ENCODE data around the gene MSH5.
"Not testable (repeated sequence)": the region's sequence is repeated elsewhere in the genome, so short reads cannot be mapped to it uniquely, and the experiment has no call there.

The MSH5 gene

DNA sequence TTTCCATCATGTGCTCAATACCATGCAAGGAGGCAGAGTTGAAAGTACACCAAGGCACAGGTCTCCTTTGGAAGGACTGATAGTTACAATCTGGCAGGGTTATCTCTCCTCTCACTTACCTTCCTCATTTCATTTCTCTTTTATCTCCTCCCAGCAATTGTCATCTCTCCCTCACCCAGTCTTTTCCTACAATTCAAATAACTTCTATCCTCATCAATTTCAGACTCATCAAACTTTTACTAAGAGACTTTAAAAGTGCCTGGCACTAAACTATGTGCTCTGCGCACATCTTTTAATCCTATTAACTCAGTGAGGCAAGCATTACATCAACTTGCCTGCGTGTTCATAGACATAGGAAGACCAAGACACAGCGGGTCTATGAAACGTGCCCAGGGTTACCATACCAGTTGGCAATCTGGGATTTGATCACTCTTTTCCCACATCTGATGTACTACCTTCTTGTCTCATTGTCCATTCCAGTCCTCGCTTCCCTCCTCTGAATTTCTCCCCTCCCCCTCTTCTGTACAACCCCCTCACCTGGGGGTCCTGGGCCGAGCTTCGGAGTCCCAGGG, 54.6 kb downstream of the MSH5 start:
- peak overlapping the region; percentile 69 for H3K4me3 ChIP-seq (ENCODE audit: low read depth, low read length)
- in situ Hi-C loops (cut with HindIII; ENCODE audit: low sequenced_read_pairs): no loop called here
- DNase-seq (ENCODE audit: low read depth, low spot score): no peak
- TF ChIP-seq, protein P1, sequence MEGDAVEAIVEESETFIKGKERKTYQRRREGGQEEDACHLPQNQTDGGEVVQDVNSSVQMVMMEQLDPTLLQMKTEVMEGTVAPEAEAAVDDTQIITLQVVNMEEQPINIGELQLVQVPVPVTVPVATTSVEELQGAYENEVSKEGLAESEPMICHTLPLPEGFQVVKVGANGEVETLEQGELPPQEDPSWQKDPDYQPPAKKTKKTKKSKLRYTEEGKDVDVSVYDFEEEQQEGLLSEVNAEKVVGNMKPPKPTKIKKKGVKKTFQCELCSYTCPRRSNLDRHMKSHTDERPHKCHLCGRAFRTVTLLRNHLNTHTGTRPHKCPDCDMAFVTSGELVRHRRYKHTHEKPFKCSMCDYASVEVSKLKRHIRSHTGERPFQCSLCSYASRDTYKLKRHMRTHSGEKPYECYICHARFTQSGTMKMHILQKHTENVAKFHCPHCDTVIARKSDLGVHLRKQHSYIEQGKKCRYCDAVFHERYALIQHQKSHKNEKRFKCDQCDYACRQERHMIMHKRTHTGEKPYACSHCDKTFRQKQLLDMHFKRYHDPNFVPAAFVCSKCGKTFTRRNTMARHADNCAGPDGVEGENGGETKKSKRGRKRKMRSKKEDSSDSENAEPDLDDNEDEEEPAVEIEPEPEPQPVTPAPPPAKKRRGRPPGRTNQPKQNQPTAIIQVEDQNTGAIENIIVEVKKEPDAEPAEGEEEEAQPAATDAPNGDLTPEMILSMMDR (IDR thresholded peaks at IDR 0.05; ENCODE audit: low read depth, low read length): no peak

DNA sequence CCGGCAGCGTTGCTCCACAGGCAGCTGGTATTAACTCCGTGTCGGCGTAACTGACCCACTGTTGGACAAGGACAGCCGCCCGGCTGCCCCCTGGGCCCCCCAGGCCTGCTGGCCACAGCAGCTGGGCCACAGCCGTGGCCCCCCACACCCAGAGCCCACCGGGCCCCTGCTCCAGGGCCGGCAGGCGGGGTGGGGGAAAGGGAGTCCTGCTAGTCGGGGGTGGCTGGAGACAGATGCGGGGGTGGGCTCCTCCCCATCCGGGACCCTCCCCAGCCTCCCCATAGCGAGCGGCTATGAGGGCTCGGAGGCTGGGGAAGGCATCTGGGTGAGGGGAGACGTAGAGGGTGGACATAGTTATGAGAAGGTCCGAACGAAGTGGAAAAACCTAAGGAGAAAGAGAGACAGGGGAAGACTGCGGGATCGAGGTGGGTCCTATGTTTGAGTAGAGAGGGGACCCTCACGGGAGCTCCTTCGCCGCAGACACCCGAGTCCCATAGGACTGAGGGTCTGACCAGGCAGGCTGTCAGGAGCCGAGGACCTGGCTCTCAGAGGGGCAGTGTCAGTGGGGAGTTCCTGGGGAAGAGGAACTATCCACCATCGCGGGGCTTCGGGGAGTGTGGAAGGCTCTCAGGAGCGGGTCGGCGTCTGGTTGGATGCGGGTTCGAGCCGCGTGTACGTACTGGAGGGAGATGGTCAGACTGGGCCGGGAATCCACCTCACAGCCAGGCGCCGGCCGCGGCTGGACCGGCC, 55.2 kb downstream of the MSH5 start:
- TF ChIP-seq, protein P1 (IDR thresholded peaks at IDR 0.05; ENCODE audit: low read depth, low read length): no peak
- peak; percentile 55 for DNase-seq (ENCODE audit: low read depth, low spot score)
- peak overlapping the region; percentile 69 for H3K4me3 ChIP-seq (ENCODE audit: low read depth, low read length)
- in situ Hi-C loops (cut with HindIII; ENCODE audit: low sequenced_read_pairs): no loop called here

DNA sequence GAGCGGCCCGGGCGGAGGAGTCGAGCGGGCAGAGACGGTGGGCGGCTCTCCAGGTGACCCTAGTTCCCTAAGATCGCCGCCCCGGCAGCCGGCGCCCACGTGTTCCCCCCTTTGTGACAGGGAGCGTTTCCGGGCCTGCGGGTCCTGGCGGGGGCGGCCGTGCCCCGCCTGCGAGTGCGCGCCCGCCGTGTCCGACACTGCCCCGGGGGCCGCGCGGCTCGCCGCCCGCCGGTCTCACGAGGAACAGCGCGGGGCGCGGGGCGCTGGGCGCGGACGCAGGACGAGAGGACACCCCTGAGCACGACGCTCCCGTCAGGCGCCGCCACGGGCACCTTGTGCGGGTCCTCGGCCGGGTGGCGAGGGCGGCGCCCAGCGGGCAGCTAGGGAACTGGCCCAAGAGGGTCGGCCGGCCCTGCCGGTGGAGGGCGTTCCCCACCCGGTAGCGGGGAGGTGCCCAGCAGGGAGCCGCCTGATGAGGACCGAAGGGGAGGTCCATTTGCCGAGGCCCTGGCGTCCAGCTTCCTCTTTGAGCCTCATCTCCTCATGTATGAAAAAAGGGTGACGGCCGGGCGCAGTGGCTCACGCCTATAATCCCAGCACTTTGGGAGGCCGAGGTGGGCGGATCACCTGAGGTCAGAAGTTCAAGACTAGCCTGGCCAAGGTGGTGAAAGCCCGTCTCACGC, 56.0 kb downstream of the MSH5 start, which contains the start of gene VARS1:
Gene VARS1, minus strand, starts transcription at position 137 of the 683 bp plus-strand sequence. CDS start 535 bp downstream, outside the sequence.
- H3K4me3 ChIP-seq (ENCODE audit: low read depth, low read length): peak within 1 kb of the TSS; percentile 69
- peak; percentile 87 for DNase-seq (ENCODE audit: low read depth, low spot score)
- TF ChIP-seq, protein P1 (IDR thresholded peaks at IDR 0.05; ENCODE audit: low read depth, low read length): peak; percentile 81
- in situ Hi-C loops (cut with HindIII; ENCODE audit: low sequenced_read_pairs): no loop called here

DNA sequence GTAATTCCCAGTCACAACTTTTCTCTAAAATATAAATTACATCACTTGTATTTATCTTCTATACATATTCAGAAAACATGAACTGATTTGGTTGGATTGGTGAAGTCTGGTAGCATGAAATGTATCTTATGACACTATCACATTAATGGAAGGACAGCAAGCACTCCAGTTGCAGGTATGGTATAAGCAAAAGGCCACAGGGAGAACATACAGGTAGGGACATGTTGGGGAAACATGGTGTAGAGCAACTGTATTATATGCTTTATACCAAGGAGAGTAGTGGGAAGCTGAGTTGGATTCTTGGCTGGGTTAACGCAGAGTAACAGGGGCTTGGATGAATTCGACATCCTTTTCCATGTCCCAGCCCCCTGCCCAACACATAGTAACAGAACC, 57.2 kb downstream of the MSH5 start:
- in situ Hi-C loops (cut with HindIII; ENCODE audit: low sequenced_read_pairs): no loop called here
- no peak overlapping the region for H3K4me3 ChIP-seq (ENCODE audit: low read depth, low read length)
- TF ChIP-seq, protein P1 (IDR thresholded peaks at IDR 0.05; ENCODE audit: low read depth, low read length): no peak

DNA sequence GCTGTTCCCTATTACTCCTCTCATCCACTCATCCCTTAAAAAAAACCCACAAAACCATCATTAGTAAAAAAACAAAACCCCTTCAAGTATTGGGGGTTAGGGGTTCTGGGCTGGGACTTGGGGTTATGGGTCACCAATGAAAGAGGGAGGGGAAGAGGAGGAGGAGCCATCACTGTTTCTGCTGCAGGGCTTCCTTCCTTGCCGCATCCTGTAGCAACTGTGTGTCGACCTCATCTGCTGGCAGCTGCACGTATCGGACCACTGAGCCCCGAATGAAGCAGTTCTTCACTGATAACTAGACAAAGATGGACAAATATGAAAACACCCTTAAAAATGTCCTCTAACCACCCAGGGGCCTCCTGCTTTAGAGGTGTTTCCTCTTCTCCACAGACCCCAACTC, 57.8 kb downstream of the MSH5 start:
- TF ChIP-seq, protein P1 (IDR thresholded peaks at IDR 0.05; ENCODE audit: low read depth, low read length): no peak
- H3K4me3 ChIP-seq (ENCODE audit: low read depth, low read length): no peak overlapping the region
- DNase-seq (ENCODE audit: low read depth, low spot score): no peak
- in situ Hi-C loops (cut with HindIII; ENCODE audit: low sequenced_read_pairs): no loop called here

More for the DNA sequence above, 57.2 kb downstream of the MSH5 start:
- DNase-seq (ENCODE audit: low read depth, low spot score): no peak

DNA sequence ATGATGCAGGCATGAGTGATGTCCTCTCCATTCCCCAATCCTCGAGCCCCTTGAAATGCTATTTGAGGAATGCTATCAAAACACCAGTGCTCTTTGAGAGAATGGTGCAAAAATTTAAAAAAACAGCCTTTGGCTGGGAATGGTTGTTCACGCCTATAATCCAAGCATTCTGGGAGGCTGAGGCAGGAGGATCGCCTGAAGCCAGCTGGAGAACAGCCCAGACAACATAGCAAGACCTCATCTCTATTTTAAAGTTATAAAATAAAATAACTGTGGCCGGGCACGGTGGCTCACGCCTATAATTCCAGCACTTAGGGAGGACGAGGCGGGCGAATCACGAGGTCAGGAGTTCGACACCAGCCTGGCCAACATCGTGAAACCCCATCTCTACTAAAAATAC, 60.0 kb downstream of the MSH5 start:
- TF ChIP-seq, protein P1 (IDR thresholded peaks at IDR 0.05; ENCODE audit: low read depth, low read length): no peak
- DNase-seq (ENCODE audit: low read depth, low spot score): no peak
- no peak overlapping the region for H3K4me3 ChIP-seq (ENCODE audit: low read depth, low read length)
- in situ Hi-C loops (cut with HindIII; ENCODE audit: low sequenced_read_pairs): no loop called here

DNA sequence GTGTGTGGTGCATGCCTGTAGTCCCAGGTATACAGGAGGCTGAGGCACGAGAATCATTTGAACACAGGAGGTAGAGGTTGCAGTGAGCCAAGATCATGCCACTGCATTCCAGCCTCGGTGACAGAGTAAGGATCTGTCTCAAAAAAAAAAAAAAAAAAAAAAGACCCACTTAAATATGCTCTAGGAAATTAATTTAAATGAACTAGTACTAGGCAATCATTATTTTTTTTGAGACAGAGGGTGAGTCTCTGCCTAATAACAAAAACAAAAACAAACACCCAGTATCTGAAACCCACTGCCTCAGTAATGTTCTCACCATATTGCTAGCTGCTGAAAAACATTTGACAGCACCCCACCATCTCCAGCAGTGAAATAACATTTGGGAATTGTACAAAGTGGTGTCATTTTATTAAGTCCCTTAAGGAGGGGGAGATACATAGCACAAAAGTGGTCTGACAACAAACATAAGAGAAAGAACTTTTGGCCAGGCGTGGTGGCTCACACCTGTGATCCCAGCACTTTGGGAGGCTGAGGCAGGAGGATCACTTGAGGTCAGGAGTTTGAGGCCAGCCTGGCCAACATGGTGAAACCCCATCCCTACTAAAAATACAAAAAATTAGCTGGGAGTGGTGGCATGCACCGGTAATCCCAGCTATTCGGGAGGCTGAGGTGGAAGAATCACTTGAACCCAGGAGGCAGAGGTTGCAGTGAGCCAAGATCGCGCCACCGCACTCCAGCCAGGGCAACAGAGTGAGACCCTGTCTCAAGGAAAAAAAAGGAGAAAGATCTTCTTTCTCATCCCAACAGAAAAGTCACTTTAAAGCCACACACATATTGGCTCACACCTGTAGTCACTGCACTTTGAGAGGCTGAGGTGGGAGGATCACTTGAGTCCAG, 61.5 kb downstream of the MSH5 start:
- in situ Hi-C loops (cut with HindIII; ENCODE audit: low sequenced_read_pairs); DNase-seq (ENCODE audit: low read depth, low spot score); H3K4me3 ChIP-seq (ENCODE audit: low read depth, low read length): not testable (repeated sequence)

All from astrocyte of the spinal cord (primary cell).